Measurements from ENCODE around the gene ACTL6B.

DNA sequence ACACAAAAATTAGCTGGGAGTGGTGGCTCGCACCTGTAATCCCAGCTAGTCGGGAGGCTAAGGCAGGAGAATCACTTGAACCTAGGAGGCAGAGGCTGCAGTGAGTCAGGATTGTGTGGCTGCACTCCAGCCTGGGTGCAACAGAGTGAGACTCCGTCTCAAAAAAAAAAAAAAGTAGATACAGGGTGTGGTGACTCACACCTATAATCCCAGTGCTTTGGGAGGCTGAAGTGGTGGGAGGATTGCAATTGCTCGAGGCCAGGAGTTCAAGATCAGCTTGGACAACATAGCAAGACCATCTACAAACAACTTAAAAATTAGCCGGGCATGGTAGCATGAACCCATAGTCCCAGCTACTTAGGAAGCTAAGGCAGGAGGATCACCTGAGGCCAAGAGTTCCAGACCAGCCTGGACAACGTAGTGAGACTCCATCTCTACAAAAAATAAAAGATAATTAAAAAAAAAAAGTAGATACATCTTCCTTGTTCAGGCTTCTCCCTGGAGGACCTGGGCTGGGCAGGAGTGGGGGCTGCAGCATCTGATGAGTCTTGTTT is 41.9 kb downstream of the ACTL6B start:
- TF ChIP-seq, protein P1, sequence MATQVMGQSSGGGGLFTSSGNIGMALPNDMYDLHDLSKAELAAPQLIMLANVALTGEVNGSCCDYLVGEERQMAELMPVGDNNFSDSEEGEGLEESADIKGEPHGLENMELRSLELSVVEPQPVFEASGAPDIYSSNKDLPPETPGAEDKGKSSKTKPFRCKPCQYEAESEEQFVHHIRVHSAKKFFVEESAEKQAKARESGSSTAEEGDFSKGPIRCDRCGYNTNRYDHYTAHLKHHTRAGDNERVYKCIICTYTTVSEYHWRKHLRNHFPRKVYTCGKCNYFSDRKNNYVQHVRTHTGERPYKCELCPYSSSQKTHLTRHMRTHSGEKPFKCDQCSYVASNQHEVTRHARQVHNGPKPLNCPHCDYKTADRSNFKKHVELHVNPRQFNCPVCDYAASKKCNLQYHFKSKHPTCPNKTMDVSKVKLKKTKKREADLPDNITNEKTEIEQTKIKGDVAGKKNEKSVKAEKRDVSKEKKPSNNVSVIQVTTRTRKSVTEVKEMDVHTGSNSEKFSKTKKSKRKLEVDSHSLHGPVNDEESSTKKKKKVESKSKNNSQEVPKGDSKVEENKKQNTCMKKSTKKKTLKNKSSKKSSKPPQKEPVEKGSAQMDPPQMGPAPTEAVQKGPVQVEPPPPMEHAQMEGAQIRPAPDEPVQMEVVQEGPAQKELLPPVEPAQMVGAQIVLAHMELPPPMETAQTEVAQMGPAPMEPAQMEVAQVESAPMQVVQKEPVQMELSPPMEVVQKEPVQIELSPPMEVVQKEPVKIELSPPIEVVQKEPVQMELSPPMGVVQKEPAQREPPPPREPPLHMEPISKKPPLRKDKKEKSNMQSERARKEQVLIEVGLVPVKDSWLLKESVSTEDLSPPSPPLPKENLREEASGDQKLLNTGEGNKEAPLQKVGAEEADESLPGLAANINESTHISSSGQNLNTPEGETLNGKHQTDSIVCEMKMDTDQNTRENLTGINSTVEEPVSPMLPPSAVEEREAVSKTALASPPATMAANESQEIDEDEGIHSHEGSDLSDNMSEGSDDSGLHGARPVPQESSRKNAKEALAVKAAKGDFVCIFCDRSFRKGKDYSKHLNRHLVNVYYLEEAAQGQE (IDR thresholded peaks at IDR 0.05; ENCODE audit: low read depth, low read length): no peak
- TF ChIP-seq CTCF (IDR thresholded peaks at IDR 0.05) (no peak), EP300 (IDR thresholded peaks at IDR 0.05; ENCODE audit: borderline replicate concordance in 1 of 2, low read depth in 1 of 2, low read length in 1 of 2) (no peak), GABPA (IDR thresholded peaks at IDR 0.05; ENCODE audit: low read depth) (no peak), POLR2AphosphoS5 (IDR thresholded peaks at IDR 0.05; ENCODE audit: low read depth, low read length) (no peak), YY1 (IDR thresholded peaks at IDR 0.05; ENCODE audit: low read depth) (no peak), MXI1 (IDR thresholded peaks at IDR 0.05; ENCODE audit: low read depth, low read length) (no peak), RFX5 (IDR thresholded peaks at IDR 0.05; ENCODE audit: low read length) (no peak), USF2 (IDR thresholded peaks at IDR 0.05; ENCODE audit: borderline replicate concordance, low read depth, low read length) (no peak), EZH2phosphoT487 (IDR thresholded peaks at IDR 0.05; ENCODE audit: borderline replicate concordance, low read depth) (no peak), PBX3 (IDR thresholded peaks at IDR 0.05) (no peak), ZBTB33 (IDR thresholded peaks at IDR 0.05; ENCODE audit: borderline replicate concordance, low read depth) (no peak)
